Panc1 (cell line): ENCODE data around the gene NPPB. TPM values are rescaled to one million over a fixed set of nuclear protein-coding genes. Genes with fewer than 3 reads are reported as not detected.

Experiments
- ATAC-seq: fragments of 200-7000 bp; cut with Tn5 transposase; 2 replicates; pipeline ENCODE4 v1.9.1; 2020; ENCODE audit warnings: mild to moderate bottlenecking, moderate library complexity
- Bru-seq: library from RNA; stranded (reverse); fragments of 400-500 nt; gene quantifications from one replicate; lab custom pipeline; 2021; lab: Mats Ljungman, UMichigan
- BruChase-seq, 2 experiments: library from RNA; stranded (reverse); fragments of 400-500 nt; gene quantifications; one replicate each; lab custom pipeline; 2021; lab: Mats Ljungman, UMichigan
- BruUV-seq: library from RNA; stranded (reverse); fragments of 400-500 nt; replicated peaks from 2 replicates; lab custom pipeline; 2021; lab: Mats Ljungman, UMichigan
- CTCF ChIA-PET: fragments of 300-600 bp; sonication (Branson Sonifier 250); formaldehyde crosslinking; loops from one replicate; lab custom pipeline; 2022; ENCODE audit warnings: antibody characterized with exemption; lab: Charles Lee
- POLR2A ChIA-PET: fragments of 300-600 bp; sonication (Branson Sonifier 250); formaldehyde crosslinking; loops from one replicate; lab custom pipeline; 2022; ENCODE audit warnings: antibody characterized with exemption; lab: Charles Lee
- DNase-seq: peaks from one replicate; pipeline ENCODE4 v3.0.0-alpha.2; 2010; ENCODE audit warnings: low read depth, low spot score
- H3K27ac ChIP-seq: 2 replicates; pipeline ENCODE4 v1.5.1; 2011; ENCODE audit warnings: mild to moderate bottlenecking, low read length, inconsistent platforms
- H3K27me3 ChIP-seq: fragments of 200-500 bp; sonication (Bioruptor generic); 2 replicates; pipeline ENCODE4 v1.6.0; 2014; ENCODE audit warnings: low read length, inconsistent platforms; ENCODE audit not compliant: control insufficient read depth, insufficient read depth
- H3K36me3 ChIP-seq: fragments of 200-500 bp; sonication (Bioruptor generic); 2 replicates; pipeline ENCODE4 v1.5.1; 2014; ENCODE audit warnings: inconsistent platforms, mild to moderate bottlenecking, low read length, moderate library complexity; ENCODE audit not compliant: control insufficient read depth, insufficient read depth
- H3K4me1 ChIP-seq: 2 replicates; pipeline ENCODE4 v1.5.1; 2011; ENCODE audit warnings: inconsistent platforms, mild to moderate bottlenecking, low read length, moderate library complexity; ENCODE audit not compliant: control insufficient read depth, insufficient read depth
- H3K4me3 ChIP-seq, 2 experiments: 2 replicates each; pipeline ENCODE4 v1.5.1; 2011 to 2012; ENCODE audit warnings: low read depth in 2 of 2, low read length in 2 of 2, mild to moderate bottlenecking in 2 of 2, inconsistent platforms in 1 of 2, moderate library complexity in 1 of 2
- H3K9me3 ChIP-seq: fragments of 200-500 bp; sonication (Bioruptor generic); 2 replicates; pipeline ENCODE4 v1.5.1; 2014; ENCODE audit warnings: low read depth, mild to moderate bottlenecking, inconsistent platforms, low read length, moderate library complexity; ENCODE audit not compliant: control insufficient read depth, insufficient read depth
- POLR2AphosphoS5 ChIP-seq: IDR thresholded peaks from 2 replicates; pipeline ENCODE4 v1.6.1; 2012; ENCODE audit warnings: mild to moderate bottlenecking, low read depth, low read length, moderate library complexity
- SIN3A ChIP-seq: IDR thresholded peaks from 2 replicates; pipeline ENCODE4 v1.6.1; 2012; ENCODE audit warnings: low read depth, mild to moderate bottlenecking, low read length, moderate library complexity, borderline replicate concordance; ENCODE audit not compliant: insufficient read depth
- TCF7L2 ChIP-seq: IDR thresholded peaks from 2 replicates; pipeline ENCODE4 v1.6.1; 2011; ENCODE audit warnings: mild to moderate bottlenecking, low read depth, low read length, inconsistent platforms
- in situ Hi-C: cut with HindIII; loops from 2 replicates; pipeline ENCODE4 v1.10.0; 2016; ENCODE audit warnings: low sequenced_read_pairs, low pct_unique_long_range_greater_than_20kb
- intact Hi-C: fragments of 100-400 bp; cut with micrococcal nuclease; formaldehyde crosslinking; loops from one replicate; pipeline ENCODE4 v1.10.0; 2022; ENCODE audit not compliant: unreplicated experiment
- long read RNA-seq: library from polyadenylated mRNA; unstranded; transcript quantifications from one replicate; pipeline ENCODE4 v2.0.0, GENCODE V29; 2021; ENCODE audit not compliant: unreplicated experiment
- polyA plus RNA-seq: library from polyadenylated mRNA; unstranded; fragments of >200 nt; gene quantifications from one replicate; pipeline ENCODE4 v1.2.1, GENCODE V29; 2012; ENCODE audit warnings: missing spikeins; ENCODE audit not compliant: insufficient read length
- total RNA-seq: library from RNA; stranded (reverse); gene quantifications from one replicate; pipeline ENCODE4 v1.2.1, GENCODE V29; 2021; ENCODE audit not compliant: unreplicated experiment
- TF ChIP-seq, protein P1 (sequence below), 2 experiments: IDR thresholded peaks; 2 replicates each; pipeline ENCODE4 v1.6.1; 2011 to 2012; ENCODE audit warnings: low read depth in 2 of 2, control low read depth in 1 of 2, low read length in 1 of 2, mild to moderate bottlenecking in 1 of 2, moderate library complexity in 1 of 2; ENCODE audit not compliant: insufficient read depth in 1 of 2
- TF ChIP-seq, protein P2 (sequence below): fragments of 450-650 bp; IDR thresholded peaks from 2 replicates; pipeline ENCODE4 v1.5.1; 2017; ENCODE audit warnings: mild to moderate bottlenecking

The NPPB gene
- total RNA-seq (not detected), Bru-seq, nascent RNA (not detected), BruChase-seq, experiment 1, labeled RNA remaining after a 2-hour chase (not detected), BruChase-seq, experiment 2, labeled RNA remaining after a 6-hour chase (percentile 22 among the genes with signal in this experiment)
- polyA plus RNA-seq, result not detected
- long read RNA-seq, result 0 reads

DNA sequence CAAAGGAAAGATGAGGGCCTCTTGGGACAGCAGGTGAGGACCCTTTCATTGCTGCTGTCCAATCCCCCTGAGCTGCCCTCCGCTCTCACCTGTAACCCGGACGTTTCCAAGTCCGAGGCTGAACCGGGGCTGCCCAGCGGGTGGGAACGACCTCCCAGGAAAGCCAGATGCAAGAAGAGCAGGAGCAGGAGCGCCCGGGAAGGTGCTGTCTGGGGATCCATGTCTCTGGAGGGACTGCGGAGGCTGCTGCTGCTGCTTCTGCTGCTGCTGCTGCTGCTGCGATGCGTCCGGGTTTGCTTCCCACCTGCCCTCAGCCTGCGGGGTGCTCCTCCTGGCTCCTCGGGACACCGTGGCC is at the start of gene NPPB:
NPPB (minus strand) TSS at position 333 of the 355 bp plus-strand sequence; CDS start at position 221, 112 bp downstream.
- no TSS peak for BruUV-seq

DNA sequence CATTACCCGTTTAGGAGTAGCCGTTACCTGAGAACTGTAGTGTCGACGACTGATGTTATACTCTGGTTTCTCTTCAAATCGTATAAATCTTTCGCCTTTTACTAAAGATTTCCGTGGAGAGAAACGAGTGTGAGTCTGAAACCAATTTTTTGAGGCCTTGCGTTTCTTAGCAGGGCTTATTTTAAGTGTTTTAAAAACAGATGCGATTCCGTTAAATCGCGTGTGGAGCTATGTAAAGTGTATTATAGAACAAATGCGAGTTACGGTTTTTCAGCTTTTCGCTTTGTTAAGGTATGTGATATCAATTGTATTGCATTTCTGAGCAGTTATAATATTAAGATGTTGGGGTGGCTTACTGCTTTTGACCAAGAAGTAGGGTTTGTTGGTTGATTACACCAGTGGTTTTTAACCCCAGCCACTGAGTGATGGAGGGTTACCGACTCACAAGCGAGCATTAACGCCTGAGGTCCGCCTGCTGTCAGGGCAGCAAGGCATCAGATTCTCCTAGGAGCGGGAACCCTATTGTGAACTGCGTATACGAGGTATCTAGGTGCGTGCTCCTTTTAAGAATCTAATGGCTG is 49.4 kb upstream of the NPPB start:
- no peaks in the 10 kb centered on the region for H3K36me3 ChIP-seq
- peak overlapping the region; percentile 49 to 58 for H3K4me3 ChIP-seq
- POLR2A ChIA-PET, result interaction anchor here (0.6 to 2.3 kb wide), 29 partner anchors 9 to 1907 kb away, joined by 3 to 23 read pairs (median 5); partner anchors contain the start of genes C1orf167, CLCN6, MFN2 and MIIP
- ATAC-seq, result peak; percentile 85
- TSS peak; percentile 100 for BruUV-seq
- peak; percentile 100 for TF ChIP-seq SIN3A
- TF ChIP-seq, protein P1, sequence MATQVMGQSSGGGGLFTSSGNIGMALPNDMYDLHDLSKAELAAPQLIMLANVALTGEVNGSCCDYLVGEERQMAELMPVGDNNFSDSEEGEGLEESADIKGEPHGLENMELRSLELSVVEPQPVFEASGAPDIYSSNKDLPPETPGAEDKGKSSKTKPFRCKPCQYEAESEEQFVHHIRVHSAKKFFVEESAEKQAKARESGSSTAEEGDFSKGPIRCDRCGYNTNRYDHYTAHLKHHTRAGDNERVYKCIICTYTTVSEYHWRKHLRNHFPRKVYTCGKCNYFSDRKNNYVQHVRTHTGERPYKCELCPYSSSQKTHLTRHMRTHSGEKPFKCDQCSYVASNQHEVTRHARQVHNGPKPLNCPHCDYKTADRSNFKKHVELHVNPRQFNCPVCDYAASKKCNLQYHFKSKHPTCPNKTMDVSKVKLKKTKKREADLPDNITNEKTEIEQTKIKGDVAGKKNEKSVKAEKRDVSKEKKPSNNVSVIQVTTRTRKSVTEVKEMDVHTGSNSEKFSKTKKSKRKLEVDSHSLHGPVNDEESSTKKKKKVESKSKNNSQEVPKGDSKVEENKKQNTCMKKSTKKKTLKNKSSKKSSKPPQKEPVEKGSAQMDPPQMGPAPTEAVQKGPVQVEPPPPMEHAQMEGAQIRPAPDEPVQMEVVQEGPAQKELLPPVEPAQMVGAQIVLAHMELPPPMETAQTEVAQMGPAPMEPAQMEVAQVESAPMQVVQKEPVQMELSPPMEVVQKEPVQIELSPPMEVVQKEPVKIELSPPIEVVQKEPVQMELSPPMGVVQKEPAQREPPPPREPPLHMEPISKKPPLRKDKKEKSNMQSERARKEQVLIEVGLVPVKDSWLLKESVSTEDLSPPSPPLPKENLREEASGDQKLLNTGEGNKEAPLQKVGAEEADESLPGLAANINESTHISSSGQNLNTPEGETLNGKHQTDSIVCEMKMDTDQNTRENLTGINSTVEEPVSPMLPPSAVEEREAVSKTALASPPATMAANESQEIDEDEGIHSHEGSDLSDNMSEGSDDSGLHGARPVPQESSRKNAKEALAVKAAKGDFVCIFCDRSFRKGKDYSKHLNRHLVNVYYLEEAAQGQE (IDR thresholded peaks at IDR 0.05; ENCODE audit: insufficient read depth in 1 of 2, low read depth in 2 of 2, low read length in 1 of 2), result peak in 1 of 2 experiments; percentile 42; a peak in 1 of 4 replicates
- no peak; the same call in 1 of the 2 replicates for TF ChIP-seq TCF7L2
- peak; percentile 100 for TF ChIP-seq POLR2AphosphoS5
- TF ChIP-seq, protein P2, sequence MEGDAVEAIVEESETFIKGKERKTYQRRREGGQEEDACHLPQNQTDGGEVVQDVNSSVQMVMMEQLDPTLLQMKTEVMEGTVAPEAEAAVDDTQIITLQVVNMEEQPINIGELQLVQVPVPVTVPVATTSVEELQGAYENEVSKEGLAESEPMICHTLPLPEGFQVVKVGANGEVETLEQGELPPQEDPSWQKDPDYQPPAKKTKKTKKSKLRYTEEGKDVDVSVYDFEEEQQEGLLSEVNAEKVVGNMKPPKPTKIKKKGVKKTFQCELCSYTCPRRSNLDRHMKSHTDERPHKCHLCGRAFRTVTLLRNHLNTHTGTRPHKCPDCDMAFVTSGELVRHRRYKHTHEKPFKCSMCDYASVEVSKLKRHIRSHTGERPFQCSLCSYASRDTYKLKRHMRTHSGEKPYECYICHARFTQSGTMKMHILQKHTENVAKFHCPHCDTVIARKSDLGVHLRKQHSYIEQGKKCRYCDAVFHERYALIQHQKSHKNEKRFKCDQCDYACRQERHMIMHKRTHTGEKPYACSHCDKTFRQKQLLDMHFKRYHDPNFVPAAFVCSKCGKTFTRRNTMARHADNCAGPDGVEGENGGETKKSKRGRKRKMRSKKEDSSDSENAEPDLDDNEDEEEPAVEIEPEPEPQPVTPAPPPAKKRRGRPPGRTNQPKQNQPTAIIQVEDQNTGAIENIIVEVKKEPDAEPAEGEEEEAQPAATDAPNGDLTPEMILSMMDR, result no peak
- peak; percentile 99 for DNase-seq
- in situ Hi-C loops (no loop called here), intact Hi-C loops (loop anchor here (1.0 kb wide), 1 partner anchor 59 kb away; no protein-coding TSS in a partner anchor)
- H3K27me3 ChIP-seq, result no peaks in the 10 kb centered on the region
- CTCF ChIA-PET, result interaction anchor here (0.7 to 1.3 kb wide), 6 partner anchors 10 to 73 kb away, joined by 3 to 8 read pairs (median 4); no protein-coding TSS in a partner anchor
- no peaks in the 10 kb centered on the region for H3K9me3 ChIP-seq
- H3K4me1 ChIP-seq, result peaks cover 8% of the 10 kb centered on the region; the same call in 1 of the 2 replicates
- H3K27ac ChIP-seq, result peak overlapping the region; percentile 99

More for the DNA sequence above, at the start of gene NPPB:
- TF ChIP-seq POLR2AphosphoS5, result no peak
- TF ChIP-seq TCF7L2, result no peak
- TF ChIP-seq, protein P1 (IDR thresholded peaks at IDR 0.05; ENCODE audit: insufficient read depth in 1 of 2, low read depth in 2 of 2, low read length in 1 of 2), result no peak
- TF ChIP-seq, protein P2, result no peak
- no peak for TF ChIP-seq SIN3A
- no peaks in the 10 kb centered on the region for H3K36me3 ChIP-seq
- in situ Hi-C loops (no loop called here), intact Hi-C loops (no loop called here)
- DNase-seq (no peak), ATAC-seq (peak; percentile 40; the same call in 1 of the 2 replicates)
- H3K4me1 ChIP-seq, result peaks cover 6% of the 10 kb centered on the region; the same call in 1 of the 2 replicates
- POLR2A ChIA-PET, result no interaction called here
- CTCF ChIA-PET, result interaction anchor here (0.6 kb wide), 1 partner anchor 44 kb away, joined by 5 read pairs; no protein-coding TSS in a partner anchor
- H3K27me3 ChIP-seq, result peaks cover 34% of the 10 kb centered on the region
- no peak within 1 kb of the TSS for H3K4me3 ChIP-seq
- H3K9me3 ChIP-seq, result no peaks in the 10 kb centered on the region
- H3K27ac ChIP-seq, result no peak within 1 kb of the TSS
